ENCODE measurements around the gene UBE2E3.
A peak's percentile ranks its signal among the peaks of the same experiment; 100 is the strongest.

The UBE2E3 gene

DNA sequence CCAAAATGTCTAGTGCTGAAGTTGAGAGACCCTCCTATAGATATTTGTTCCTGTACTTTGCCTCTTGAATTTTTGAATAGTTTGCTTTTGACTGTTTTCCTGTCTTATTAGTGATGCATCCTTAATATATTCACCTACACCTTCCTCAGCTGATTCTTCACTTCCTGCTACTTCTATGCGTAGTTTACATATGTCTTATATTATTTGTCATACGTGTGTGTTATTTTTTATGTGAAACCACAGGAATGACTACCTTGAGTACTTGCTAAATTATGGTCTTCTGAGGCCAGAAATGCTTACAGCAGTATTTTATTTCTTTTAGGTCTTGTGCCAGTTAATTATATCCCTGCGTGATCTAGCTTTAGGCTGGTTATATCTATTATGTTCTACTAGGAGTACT is 9.9 kb downstream of the UBE2E3 start:
- no peaks in the 10 kb centered on the region for H3K27me3 ChIP-seq (ENCODE audit: control insufficient read depth, insufficient read depth, low read length)
- peaks cover 9% of the 10 kb centered on the region for H3K4me1 ChIP-seq
- H3K27ac ChIP-seq: no peak overlapping the region
- no peak overlapping the region for H2AFZ ChIP-seq
- no peaks in the 10 kb centered on the region for H3K9me3 ChIP-seq (ENCODE audit: control insufficient read depth, low read length)
- no peaks in the 10 kb centered on the region for H3K36me3 ChIP-seq (ENCODE audit: control insufficient read depth, insufficient read depth, low read length)
- peaks cover 54% of the 10 kb centered on the region for H3K79me2 ChIP-seq
- no peak overlapping the region for H3K9ac ChIP-seq
- no peak overlapping the region for H3K4me2 ChIP-seq (ENCODE audit: low read length)
- H3K4me3 ChIP-seq (ENCODE audit: low read depth, low read length): no peak overlapping the region
- TF ChIP-seq, protein P1, sequence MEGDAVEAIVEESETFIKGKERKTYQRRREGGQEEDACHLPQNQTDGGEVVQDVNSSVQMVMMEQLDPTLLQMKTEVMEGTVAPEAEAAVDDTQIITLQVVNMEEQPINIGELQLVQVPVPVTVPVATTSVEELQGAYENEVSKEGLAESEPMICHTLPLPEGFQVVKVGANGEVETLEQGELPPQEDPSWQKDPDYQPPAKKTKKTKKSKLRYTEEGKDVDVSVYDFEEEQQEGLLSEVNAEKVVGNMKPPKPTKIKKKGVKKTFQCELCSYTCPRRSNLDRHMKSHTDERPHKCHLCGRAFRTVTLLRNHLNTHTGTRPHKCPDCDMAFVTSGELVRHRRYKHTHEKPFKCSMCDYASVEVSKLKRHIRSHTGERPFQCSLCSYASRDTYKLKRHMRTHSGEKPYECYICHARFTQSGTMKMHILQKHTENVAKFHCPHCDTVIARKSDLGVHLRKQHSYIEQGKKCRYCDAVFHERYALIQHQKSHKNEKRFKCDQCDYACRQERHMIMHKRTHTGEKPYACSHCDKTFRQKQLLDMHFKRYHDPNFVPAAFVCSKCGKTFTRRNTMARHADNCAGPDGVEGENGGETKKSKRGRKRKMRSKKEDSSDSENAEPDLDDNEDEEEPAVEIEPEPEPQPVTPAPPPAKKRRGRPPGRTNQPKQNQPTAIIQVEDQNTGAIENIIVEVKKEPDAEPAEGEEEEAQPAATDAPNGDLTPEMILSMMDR (IDR thresholded peaks at IDR 0.05): no peak

DNA sequence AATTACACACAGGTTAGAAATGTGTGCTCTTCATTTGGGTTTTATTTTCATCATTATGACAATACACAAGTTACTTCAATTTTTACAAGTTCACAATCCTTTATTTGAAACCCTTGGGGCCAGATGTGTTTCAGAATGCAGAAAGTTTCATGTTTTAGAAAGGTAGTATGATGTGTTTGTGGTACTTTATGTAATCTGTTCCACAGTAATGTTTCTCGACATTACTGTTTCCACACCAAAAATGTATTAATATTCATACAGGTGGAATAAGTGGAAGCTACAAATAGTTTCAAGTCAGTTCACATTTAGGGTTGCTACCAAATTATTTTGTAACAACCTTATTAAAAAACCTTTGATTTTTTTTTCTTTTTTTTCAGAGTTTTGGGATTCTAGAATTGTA is 10.4 kb downstream of the UBE2E3 start:
- Histone ChIP-seq H3K36me3 (ENCODE audit: control insufficient read depth, insufficient read depth, low read length) (no peaks in the 10 kb centered on the region), H3K9ac (no peak overlapping the region), H3K79me2 (peaks cover 58% of the 10 kb centered on the region), H3K27me3 (ENCODE audit: control insufficient read depth, insufficient read depth, low read length) (no peaks in the 10 kb centered on the region), H3K9me3 (ENCODE audit: control insufficient read depth, low read length) (no peaks in the 10 kb centered on the region), H3K4me1 (peaks cover 6% of the 10 kb centered on the region), H3K4me3 (ENCODE audit: low read depth, low read length) (no peak overlapping the region), H3K4me2 (ENCODE audit: low read length) (no peak overlapping the region), H2AFZ (no peak overlapping the region), H3K27ac (no peak overlapping the region)
- TF ChIP-seq, protein P1 (IDR thresholded peaks at IDR 0.05): no peak

DNA sequence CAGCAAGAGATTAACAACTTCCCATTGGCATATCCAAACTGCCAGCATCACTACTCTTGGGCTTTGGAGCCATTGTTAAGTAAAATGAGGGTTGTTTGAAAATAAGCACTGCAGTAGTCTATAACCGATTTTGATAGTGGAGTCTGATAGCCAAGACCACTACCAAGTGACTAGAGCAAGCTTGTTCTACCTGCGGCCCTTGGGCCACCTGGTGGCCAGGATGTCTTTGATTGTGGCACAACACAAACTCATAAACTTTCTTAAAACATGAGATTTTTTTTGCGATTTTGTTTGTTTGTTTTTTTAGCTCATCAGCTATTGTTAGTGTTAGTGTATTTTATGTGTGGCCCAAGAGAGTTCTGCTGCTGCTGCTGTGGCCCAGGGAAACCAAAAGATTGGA is 11.0 kb downstream of the UBE2E3 start:
- peaks cover 56% of the 10 kb centered on the region for H3K79me2 ChIP-seq
- H3K27ac ChIP-seq: no peak overlapping the region
- H3K9ac ChIP-seq: no peak overlapping the region
- peaks cover 4% of the 10 kb centered on the region for H3K4me1 ChIP-seq
- H3K9me3 ChIP-seq (ENCODE audit: control insufficient read depth, low read length): no peaks in the 10 kb centered on the region
- no peak overlapping the region for H3K4me2 ChIP-seq (ENCODE audit: low read length)
- H2AFZ ChIP-seq: no peak overlapping the region
- H3K4me3 ChIP-seq (ENCODE audit: low read depth, low read length): no peak overlapping the region
- no peaks in the 10 kb centered on the region for H3K27me3 ChIP-seq (ENCODE audit: control insufficient read depth, insufficient read depth, low read length)
- no peaks in the 10 kb centered on the region for H3K36me3 ChIP-seq (ENCODE audit: control insufficient read depth, insufficient read depth, low read length)
- TF ChIP-seq, protein P1 (IDR thresholded peaks at IDR 0.05): peak; percentile 7

DNA sequence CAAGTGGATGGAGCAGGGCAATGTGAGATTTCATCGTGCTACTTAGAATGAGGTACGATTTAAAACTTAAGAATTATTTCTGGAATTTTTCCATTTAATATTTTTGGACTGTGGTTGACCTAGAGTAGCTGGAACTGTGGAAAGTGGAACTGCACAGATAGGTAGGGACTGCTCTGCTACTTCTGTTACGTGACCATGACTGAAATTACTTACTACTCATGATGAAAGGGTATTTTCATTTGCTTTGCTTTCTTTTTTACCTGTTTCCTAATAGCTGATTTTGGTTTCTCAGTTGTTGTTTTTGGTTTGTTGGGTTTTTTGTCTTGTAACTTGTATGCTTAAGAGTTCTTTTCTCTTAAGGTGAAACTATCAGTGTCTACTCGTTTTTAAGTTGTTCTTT is 11.4 kb downstream of the UBE2E3 start:
- Histone ChIP-seq H2AFZ (no peak overlapping the region), H3K4me2 (ENCODE audit: low read length) (no peak overlapping the region), H3K9me3 (ENCODE audit: control insufficient read depth, low read length) (no peaks in the 10 kb centered on the region), H3K4me1 (peaks cover 4% of the 10 kb centered on the region), H3K9ac (no peak overlapping the region), H3K79me2 (peaks cover 57% of the 10 kb centered on the region), H3K36me3 (ENCODE audit: control insufficient read depth, insufficient read depth, low read length) (no peaks in the 10 kb centered on the region), H3K4me3 (ENCODE audit: low read depth, low read length) (no peak overlapping the region), H3K27me3 (ENCODE audit: control insufficient read depth, insufficient read depth, low read length) (no peaks in the 10 kb centered on the region), H3K27ac (no peak overlapping the region)
- TF ChIP-seq, protein P1 (IDR thresholded peaks at IDR 0.05): no peak

DNA sequence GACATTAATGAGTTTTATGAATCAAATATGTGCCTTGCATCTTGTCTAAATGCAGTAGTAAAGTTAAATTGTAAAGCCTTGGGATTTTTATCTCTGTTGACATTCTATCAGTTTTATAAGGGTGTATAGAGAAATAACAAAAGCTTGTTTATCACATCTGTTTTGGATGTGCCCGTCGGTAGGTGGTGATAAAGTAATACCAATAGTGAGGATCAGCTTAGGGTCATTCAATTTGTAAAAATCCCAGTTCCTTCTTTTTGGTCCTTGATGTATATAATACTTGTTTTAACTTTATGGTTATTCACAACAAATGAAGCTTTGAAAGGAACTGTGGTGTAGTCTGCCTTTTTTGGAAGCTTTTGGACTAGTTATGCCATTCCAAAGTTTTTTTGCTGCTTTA is 12.6 kb downstream of the UBE2E3 start:
- no peak overlapping the region for H3K4me2 ChIP-seq (ENCODE audit: low read length)
- H2AFZ ChIP-seq: no peak overlapping the region
- H3K4me1 ChIP-seq: peaks cover 5% of the 10 kb centered on the region
- H3K4me3 ChIP-seq (ENCODE audit: low read depth, low read length): no peak overlapping the region
- no peak overlapping the region for H3K27ac ChIP-seq
- TF ChIP-seq, protein P1 (IDR thresholded peaks at IDR 0.05): no peak
- H3K27me3 ChIP-seq (ENCODE audit: control insufficient read depth, insufficient read depth, low read length): no peaks in the 10 kb centered on the region
- H3K36me3 ChIP-seq (ENCODE audit: control insufficient read depth, insufficient read depth, low read length): no peaks in the 10 kb centered on the region
- no peaks in the 10 kb centered on the region for H3K9me3 ChIP-seq (ENCODE audit: control insufficient read depth, low read length)
- peaks cover 55% of the 10 kb centered on the region for H3K79me2 ChIP-seq
- no peak overlapping the region for H3K9ac ChIP-seq
